ENCODE data around the gene MAP2K5.

MAP2K5 gene

GRCh38 chr15:67521783-67522568, 20.5 kb upstream of the MAP2K5 start:
- peak; percentile 24 for DNase-seq (ENCODE audit: low spot score)

- no peak for DNase-seq (ENCODE audit: low spot score)
Measured at GRCh38 chr15:67523330-67523729, 19.2 kb upstream of the MAP2K5 start.

GRCh38 chr15:67524235-67524634, 18.3 kb upstream of the MAP2K5 start:
- no peak for DNase-seq (ENCODE audit: low spot score)

- DNase-seq (ENCODE audit: low spot score) = no peak
Measured at GRCh38 chr15:67528513-67528912, 14.0 kb upstream of the MAP2K5 start.

- no peak for DNase-seq (ENCODE audit: low spot score)
Measured at GRCh38 chr15:67531379-67531914, 11.1 kb upstream of the MAP2K5 start.

- DNase-seq (ENCODE audit: low spot score) = no peak
Measured at GRCh38 chr15:67533873-67534272, 8.6 kb upstream of the MAP2K5 start.

GRCh38 chr15:67534360-67534759, 8.1 kb upstream of the MAP2K5 start:
- DNase-seq (ENCODE audit: low spot score) = no peak

GRCh38 chr15:67537771-67538170, 4.7 kb upstream of the MAP2K5 start:
- no peak for DNase-seq (ENCODE audit: low spot score)

GRCh38 chr15:67543348-67543718, 830 bp downstream of the MAP2K5 start:
- DNase-seq (ENCODE audit: low spot score) = peak; percentile 27

GRCh38 chr15:67544475-67544874, 2.0 kb downstream of the MAP2K5 start:
- no peak for DNase-seq (ENCODE audit: low spot score)

GRCh38 chr15:67545864-67546263, 3.4 kb downstream of the MAP2K5 start:
- no peak for DNase-seq (ENCODE audit: low spot score)

GRCh38 chr15:67547064-67547463, 4.6 kb downstream of the MAP2K5 start:
- DNase-seq (ENCODE audit: low spot score) = no peak

GRCh38 chr15:67547836-67548235, 5.3 kb downstream of the MAP2K5 start:
- DNase-seq (ENCODE audit: low spot score) = no peak

- peak; percentile 38 for DNase-seq (ENCODE audit: low spot score)
Measured at GRCh38 chr15:67548236-67548852, 5.8 kb downstream of the MAP2K5 start.

- peak; percentile 75 for DNase-seq (ENCODE audit: low spot score)
Measured at GRCh38 chr15:67548862-67549651, 6.6 kb downstream of the MAP2K5 start.

GRCh38 chr15:67549736-67550135, 7.2 kb downstream of the MAP2K5 start:
- DNase-seq (ENCODE audit: low spot score) = no peak

- no peak for DNase-seq (ENCODE audit: low spot score)
Measured at GRCh38 chr15:67550522-67550921, 8.0 kb downstream of the MAP2K5 start.

GRCh38 chr15:67551207-67551743, 8.8 kb downstream of the MAP2K5 start:
- DNase-seq (ENCODE audit: low spot score) = no peak

- no peak for DNase-seq (ENCODE audit: low spot score)
Measured at GRCh38 chr15:67554580-67554979, 12.1 kb downstream of the MAP2K5 start.

GRCh38 chr15:67556976-67557570, 14.6 kb downstream of the MAP2K5 start:
- no peak for DNase-seq (ENCODE audit: low spot score)

GRCh38 chr15:67558502-67558901, 16.0 kb downstream of the MAP2K5 start:
- no peak for DNase-seq (ENCODE audit: low spot score)

GRCh38 chr15:67559158-67559557, 16.7 kb downstream of the MAP2K5 start:
- no peak for DNase-seq (ENCODE audit: low spot score)
